Neural cell (in vitro differentiated cells): Measurements from ENCODE around the gene UCKL1. TPM values are rescaled to one million over a fixed set of nuclear protein-coding genes. Genes with fewer than 3 reads are reported as not detected.

Experiments used
- H2AFZ ChIP-seq: fragments of 200-600, 300-800 bp; sonication (generic), shearing (Covaris generic); 2 replicates; pipeline ENCODE4 v1.6.0; 2014; ENCODE audit warnings: low read depth, mild to moderate bottlenecking, antibody characterized with exemption, low read length, moderate library complexity
- H3F3A ChIP-seq: fragments of 200-600 bp; shearing (Covaris generic); 2 replicates; pipeline ENCODE4 v1.6.1; 2016; ENCODE audit warnings: mild to moderate bottlenecking, moderate library complexity, mixed read lengths, antibody characterized with exemption, low read length; ENCODE audit not compliant: insufficient read depth, poor library complexity, severe bottlenecking
- H3K27ac ChIP-seq: fragments of 200-600, 300-800 bp; sonication (generic), shearing (Covaris generic); 2 replicates; pipeline ENCODE4 v1.5.1; 2014; ENCODE audit warnings: mild to moderate bottlenecking, low read length, moderate library complexity
- H3K27me3 ChIP-seq: fragments of 300-800, 200-600 bp; sonication (generic), shearing (Covaris generic); 2 replicates; pipeline ENCODE4 v1.6.0; 2014; ENCODE audit warnings: mild to moderate bottlenecking, low read depth, low read length, moderate library complexity; ENCODE audit not compliant: insufficient read depth
- H3K36me3 ChIP-seq: fragments of 300-800, 200-600 bp; sonication (generic), shearing (Covaris generic); 2 replicates; pipeline ENCODE4 v1.5.1; 2014; ENCODE audit warnings: mild to moderate bottlenecking, antibody characterized with exemption, low read length, moderate library complexity; ENCODE audit not compliant: insufficient read depth
- H3K4me2 ChIP-seq: fragments of 300-800, 200-600 bp; sonication (generic), shearing (Covaris generic); 2 replicates; pipeline ENCODE4 v1.6.0; 2014; ENCODE audit warnings: mild to moderate bottlenecking, low read length
- H3K4me3 ChIP-seq: fragments of 300-800, 200-600 bp; sonication (generic), shearing (Covaris generic); 2 replicates; pipeline ENCODE4 v1.5.1; 2014; ENCODE audit warnings: mild to moderate bottlenecking, low read length, moderate library complexity
- H3K79me2 ChIP-seq: fragments of 200-600 bp; shearing (Covaris generic); replicated peaks from 2 replicates; pipeline ENCODE4 v1.6.0; 2014; ENCODE audit warnings: mild to moderate bottlenecking, low read length, moderate library complexity; ENCODE audit not compliant: insufficient read depth
- H3K9ac ChIP-seq: fragments of 300-800, 200-600 bp; sonication (generic), shearing (Covaris generic); 2 replicates; pipeline ENCODE4 v1.6.1; 2016; ENCODE audit warnings: mild to moderate bottlenecking, low read length, mixed read lengths
- H3K9me2 ChIP-seq: fragments of 200-600 bp; shearing (Covaris generic); 2 replicates; pipeline ENCODE4 v1.6.1; 2016; ENCODE audit warnings: mild to moderate bottlenecking, low read length, mixed read lengths; ENCODE audit not compliant: insufficient read depth
- H3K9me3 ChIP-seq: fragments of 200-600, 300-800 bp; sonication (generic), shearing (Covaris generic); 2 replicates; pipeline ENCODE4 v1.6.1; 2016; ENCODE audit warnings: mild to moderate bottlenecking, mixed run types, low read length, moderate library complexity, mixed read lengths
- H4K20me1 ChIP-seq: fragments of 200-600 bp; shearing (Covaris generic); 2 replicates; pipeline ENCODE4 v1.6.1; 2016; ENCODE audit warnings: mild to moderate bottlenecking, mixed run types; ENCODE audit not compliant: insufficient read depth
- CTCF ChIP-seq: fragments of 450-650 bp; IDR thresholded peaks from 2 replicates; pipeline ENCODE4 v1.5.1; 2014; ENCODE audit warnings: antibody characterized with exemption, mild to moderate bottlenecking, moderate library complexity; ENCODE audit not compliant: poor library complexity, severe bottlenecking
- EP300 ChIP-seq: fragments of 450-650 bp; conservative IDR thresholded peaks from 2 replicates; pipeline ENCODE4 v1.6.1; 2014; ENCODE audit warnings: antibody characterized with exemption, mild to moderate bottlenecking, moderate library complexity; ENCODE audit not compliant: poor library complexity, severe bottlenecking
- EZH2 ChIP-seq: fragments of 200-600, 300-800 bp; shearing (Covaris generic), sonication (generic); IDR thresholded peaks from 2 replicates; pipeline ENCODE4 v1.6.1; 2014; ENCODE audit warnings: antibody characterized with exemption, low read length, borderline replicate concordance, mild to moderate bottlenecking; ENCODE audit not compliant: insufficient read depth, poor library complexity, severe bottlenecking
- MXI1 ChIP-seq: fragments of 450-650 bp; conservative IDR thresholded peaks from 2 replicates; pipeline ENCODE4 v1.6.1; 2014; ENCODE audit warnings: antibody characterized with exemption, mild to moderate bottlenecking; ENCODE audit not compliant: poor library complexity, severe bottlenecking
- POLR2AphosphoS5 ChIP-seq: IDR thresholded peaks from 2 replicates; pipeline ENCODE4 v1.6.1; 2012
- RAD21 ChIP-seq: fragments of 450-650 bp; conservative IDR thresholded peaks from 2 replicates; pipeline ENCODE4 v1.6.1; 2014; ENCODE audit warnings: antibody characterized with exemption, mild to moderate bottlenecking, moderate library complexity
- REST ChIP-seq: IDR thresholded peaks from 2 replicates; pipeline ENCODE4 v1.6.1; 2012; ENCODE audit warnings: borderline replicate concordance
- SMC3 ChIP-seq: fragments of 450-650 bp; conservative IDR thresholded peaks from 2 replicates; pipeline ENCODE4 v1.6.1; 2014; ENCODE audit warnings: antibody characterized with exemption, mild to moderate bottlenecking, moderate library complexity; ENCODE audit not compliant: poor library complexity
- TAF1 ChIP-seq: IDR thresholded peaks from 2 replicates; pipeline ENCODE4 v1.6.1; 2012; ENCODE audit warnings: low read depth
- polyA plus RNA-seq: library from polyadenylated mRNA; depleted of rRNA; stranded (reverse); fragments of >200 nt; gene quantifications from 2 replicates; pipeline ENCODE4 v1.2.3, GENCODE V29; 2014

The UCKL1 gene
- polyA plus RNA-seq, 1 donor from 2014 or later = 58.9 TPM

DNA sequence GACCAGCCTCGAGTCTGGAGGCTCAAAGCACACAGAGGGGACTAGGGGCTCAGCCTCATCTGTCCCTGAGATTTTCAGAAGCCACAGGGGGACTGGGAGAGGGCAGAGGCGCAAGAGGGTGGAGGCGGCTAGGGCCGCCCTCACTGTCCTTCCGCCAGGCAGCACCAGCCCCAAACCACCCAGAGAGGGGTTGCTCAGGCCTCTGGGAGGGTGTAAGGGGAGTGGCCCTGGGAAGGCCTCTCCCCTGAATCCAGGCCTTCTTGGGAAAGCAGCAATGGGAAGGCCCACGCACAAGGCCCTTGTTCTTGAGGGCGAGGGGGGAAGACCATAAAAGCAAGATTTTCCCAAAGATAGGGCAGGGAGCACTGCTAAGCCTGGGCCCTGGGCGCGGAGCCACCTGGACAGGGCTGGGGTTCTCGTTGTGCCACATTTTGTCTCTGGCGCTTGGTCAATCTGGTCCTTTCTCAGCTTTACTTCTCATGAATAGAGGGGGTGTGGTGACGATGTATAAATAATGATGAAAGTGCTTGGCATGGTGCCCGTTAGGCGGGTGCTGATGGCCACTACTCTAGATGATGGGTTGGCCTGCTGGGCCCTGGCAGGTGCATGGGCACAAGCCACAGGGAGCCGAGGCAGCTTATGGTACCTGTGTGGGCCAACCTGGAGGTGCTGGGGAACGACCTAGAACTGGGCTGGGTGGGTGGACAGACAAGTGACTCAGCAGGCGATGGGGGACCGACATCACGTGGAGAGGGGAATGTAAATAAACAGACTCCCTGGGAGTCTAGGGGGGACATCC, 18.4 kb upstream of the UCKL1 start:
- no peaks in the 10 kb centered on the region for H3K79me2 ChIP-seq
- no peaks in the 10 kb centered on the region for H3K9me3 ChIP-seq
- TF ChIP-seq CTCF (no peak), TAF1 (no peak), EZH2 (no peak), REST (no peak), EP300 (no peak)
- H3K4me2 ChIP-seq = no peak overlapping the region
- no peaks in the 10 kb centered on the region for H4K20me1 ChIP-seq
- no peaks in the 10 kb centered on the region for H3F3A ChIP-seq
- H3K4me3 ChIP-seq = no peak overlapping the region
- H3K27me3 ChIP-seq = no peaks in the 10 kb centered on the region
- H2AFZ ChIP-seq = no peak overlapping the region
- H3K27ac ChIP-seq = no peak overlapping the region
- H3K36me3 ChIP-seq = no peaks in the 10 kb centered on the region
- H3K9ac ChIP-seq = peak overlapping the region; percentile 25
- H3K9me2 ChIP-seq = no peaks in the 10 kb centered on the region

DNA sequence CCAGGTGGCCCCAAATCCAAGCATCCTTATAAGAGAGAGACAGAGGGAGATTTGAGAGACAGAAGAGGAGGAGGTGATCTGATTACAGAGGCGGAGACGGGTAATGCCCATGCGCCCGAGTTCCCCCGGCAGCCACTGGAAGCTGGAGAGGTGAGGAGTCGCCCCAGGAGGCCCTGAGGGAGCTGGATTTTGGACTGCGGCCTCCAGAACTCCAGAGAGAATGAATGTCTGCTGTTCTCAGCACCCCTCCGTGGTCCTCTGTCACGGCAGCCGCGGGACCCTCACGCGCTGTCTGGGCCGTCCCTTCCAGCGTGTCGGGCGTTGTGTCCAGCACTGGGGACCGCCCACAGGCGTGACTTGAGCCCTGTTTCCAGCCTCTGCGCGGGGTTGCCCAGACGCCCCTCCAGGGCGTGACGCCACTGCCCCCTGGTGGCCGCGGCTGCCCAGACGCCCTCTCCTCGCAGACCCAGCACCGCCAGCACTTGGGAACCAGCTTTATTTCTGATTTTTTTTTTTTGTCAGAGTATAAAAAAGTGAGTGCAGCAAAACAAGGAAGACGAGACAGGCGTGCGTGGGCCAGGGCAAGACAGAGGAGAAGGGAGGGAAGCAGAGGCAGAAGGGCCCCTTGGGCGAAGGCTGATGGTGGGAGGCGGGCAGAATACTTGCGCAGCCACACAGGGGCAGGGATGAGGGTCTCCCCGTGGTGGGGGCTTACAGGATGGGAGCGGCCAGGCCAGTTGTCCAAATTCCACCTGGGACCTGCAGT, 17.6 kb upstream of the UCKL1 start:
- Histone ChIP-seq H2AFZ (no peak overlapping the region), H3K9me3 (no peaks in the 10 kb centered on the region), H3K4me2 (no peak overlapping the region), H3K27me3 (no peaks in the 10 kb centered on the region), H3K79me2 (peaks cover 3% of the 10 kb centered on the region), H3K4me3 (no peak overlapping the region), H4K20me1 (no peaks in the 10 kb centered on the region), H3K9ac (peak overlapping the region; percentile 25), H3K9me2 (no peaks in the 10 kb centered on the region), H3K27ac (no peak overlapping the region), H3F3A (no peaks in the 10 kb centered on the region), H3K36me3 (no peaks in the 10 kb centered on the region)
- TF ChIP-seq EP300 (no peak), RAD21 (peak; percentile 87), TAF1 (no peak), POLR2AphosphoS5 (peak; percentile 12), MXI1 (peak; percentile 38), CTCF (peak; percentile 96), REST (no peak), SMC3 (peak; percentile 88), EZH2 (no peak)
